ENCODE data around the gene KCNK5. TPM values are rescaled to one million over a fixed set of nuclear protein-coding genes. Genes with fewer than 3 reads are reported as not detected.

The KCNK5 gene
- total and polyA plus RNA-seq, 9 of the 15 experiments (the other 6 are each of a cell fraction or from before 2014, with no cell fraction given), result 1.5 to 45.8 (median 25.8) TPM

DNA sequence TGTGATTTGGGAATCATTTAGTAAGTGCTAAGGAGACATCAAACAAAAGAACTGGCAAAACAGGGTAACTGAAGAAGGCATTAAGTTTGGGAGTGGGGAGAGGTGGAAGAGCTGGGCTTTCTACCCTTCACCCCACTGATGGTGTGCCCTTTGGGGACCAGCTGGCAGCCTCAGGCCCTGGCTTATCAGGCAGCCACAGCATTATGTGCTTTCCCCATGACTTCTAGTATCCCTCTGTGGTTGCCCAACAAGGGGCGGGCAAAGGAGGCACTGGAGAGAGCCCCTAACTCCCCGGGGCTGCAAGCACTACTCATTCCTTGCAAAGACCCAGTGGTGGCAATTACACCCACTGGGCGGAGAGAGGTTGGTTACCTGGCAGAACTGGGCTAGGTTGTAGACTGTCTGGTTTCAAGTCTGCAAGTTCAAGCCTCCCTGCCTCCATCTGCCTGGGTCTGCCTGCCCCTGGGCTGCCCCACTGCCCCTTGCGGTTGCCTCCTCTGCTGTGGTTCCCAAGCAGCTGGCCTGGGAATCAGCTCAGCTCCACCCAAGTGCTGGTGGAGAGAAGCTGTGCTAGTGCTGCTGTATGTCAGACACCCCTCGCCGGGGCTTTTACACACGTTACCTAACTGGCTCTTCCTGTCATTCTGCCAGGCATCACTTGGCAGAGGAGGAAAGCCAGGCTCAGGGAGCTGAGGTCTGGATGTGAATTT, 29.9 kb downstream of the KCNK5 start:
- Histone ChIP-seq H3K79me2 (ENCODE audit: control insufficient read depth, insufficient read depth, low read length) (peaks cover 98% of the 10 kb centered on the region), H3K9me3 (replicated peaks; ENCODE audit: control insufficient read depth, insufficient read depth, low read depth, low read length) (no peaks in the 10 kb centered on the region), H3K27ac (ENCODE audit: extremely low read depth, low read depth, low read length) (no peak overlapping the region), H3K27me3 (ENCODE audit: control insufficient read depth in 2 of 2, insufficient read depth in 2 of 2, low read length in 2 of 2) (no peaks in the 10 kb centered on the region), H3K4me1 (replicated peaks in 1 of 2; ENCODE audit: control insufficient read depth in 2 of 2, insufficient read depth in 2 of 2, low read length in 2 of 2) (peaks cover 35 to 41% of the 10 kb centered on the region in 2 experiments), H3K9me1 (ENCODE audit: control insufficient read depth, insufficient read depth, low read length) (peaks cover 51% of the 10 kb centered on the region), H2AFZ (ENCODE audit: low read depth, low read length) (no peak overlapping the region), H3K4me3 (no peak overlapping the region), H3K9ac (ENCODE audit: insufficient read depth in 1 of 2, low read depth in 2 of 2, low read length in 2 of 2) (no peak overlapping the region), H3K4me2 (ENCODE audit: insufficient read depth, low read length) (no peak overlapping the region), H3K36me3 (ENCODE audit: control insufficient read depth, insufficient read depth, low read length) (peaks cover 93% of the 10 kb centered on the region), H4K20me1 (replicated peaks; ENCODE audit: control insufficient read depth, insufficient read depth, low read length) (peaks cover 94% of the 10 kb centered on the region)
- intact Hi-C loops (cut with micrococcal nuclease) (no loop called here), in situ Hi-C loops (cut with MboI) (no loop called here)
- TF ChIP-seq POLR2A (conservative IDR thresholded peaks at IDR 0.05) (0 out of 2 replicates have a peak, but pooled peaks have one; percentile 13), RFX5 (IDR thresholded peaks at IDR 0.05; ENCODE audit: low read depth, low read length) (no peak)
- FAIRE-seq (no peak), DNase-seq (ENCODE audit: extremely low read depth in 1 of 4, low spot score in 3 of 4) (no peak), ATAC-seq (no peak)
- BruUV-seq (replicated peaks), result no TSS peak
- POLR2A ChIA-PET, result interaction anchor here (0.7 to 1.6 kb wide), 6 partner anchors 9 to 23 kb away, joined by 3 to 6 read pairs (median 4); no protein-coding TSS in a partner anchor
- WGBS (ENCODE audit: insufficient coverage, low coverage, missing lambda C conversion rate), result 85% methylated on average over 7 of the region's 7 CpGs
- CTCF ChIA-PET (ENCODE audit: low intra/inter-chr PET ratio), result no interaction called here

DNA sequence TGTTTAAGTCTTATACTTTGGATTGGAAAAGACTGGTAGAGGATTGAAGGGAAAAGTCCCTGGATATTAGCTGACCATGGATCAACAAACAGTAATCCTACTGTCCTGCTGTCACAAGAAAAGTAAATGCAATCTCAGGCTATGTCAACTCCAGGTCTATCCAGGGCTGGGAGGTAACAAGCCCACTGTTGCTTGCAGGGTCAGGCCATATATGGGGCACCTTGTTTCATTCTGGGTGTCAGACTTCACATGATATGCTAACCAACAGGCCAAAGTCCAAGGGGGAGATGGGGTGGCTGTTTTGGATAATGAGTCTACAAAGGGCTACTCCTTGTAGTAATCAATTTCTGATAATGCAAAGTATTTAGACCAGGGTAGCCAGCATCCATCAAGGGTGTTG, 30.7 kb downstream of the KCNK5 start:
- no peak for ATAC-seq
- intact Hi-C loops (cut with micrococcal nuclease), result no loop called here
- H3K79me2 ChIP-seq (ENCODE audit: control insufficient read depth, insufficient read depth, low read length), result peaks cover 97% of the 10 kb centered on the region

More for the DNA sequence above, 30.7 kb downstream of the KCNK5 start:
- H3K27ac ChIP-seq (ENCODE audit: extremely low read depth, low read depth, low read length), result no peak overlapping the region
- in situ Hi-C loops (cut with MboI), result no loop called here
- H3K4me2 ChIP-seq (ENCODE audit: insufficient read depth, low read length), result no peak overlapping the region
- peaks cover 26 to 32% of the 10 kb centered on the region in 2 experiments; a peak in 4 of 5 replicates for H3K4me1 ChIP-seq (replicated peaks in 1 of 2; ENCODE audit: control insufficient read depth in 2 of 2, insufficient read depth in 2 of 2, low read length in 2 of 2)
- H3K9me1 ChIP-seq (ENCODE audit: control insufficient read depth, insufficient read depth, low read length), result peaks cover 51% of the 10 kb centered on the region
- no peaks in the 10 kb centered on the region for H3K27me3 ChIP-seq (ENCODE audit: control insufficient read depth in 2 of 2, insufficient read depth in 2 of 2, low read length in 2 of 2)
- peaks cover 85% of the 10 kb centered on the region for H4K20me1 ChIP-seq (replicated peaks; ENCODE audit: control insufficient read depth, insufficient read depth, low read length)
- ChIA-PET CTCF (ENCODE audit: low intra/inter-chr PET ratio) (no interaction called here), POLR2A (interaction anchor here (3.6 kb wide), 1 partner anchor 9 kb away, joined by 30 read pairs; no protein-coding TSS in a partner anchor)
- TF ChIP-seq, protein P1, sequence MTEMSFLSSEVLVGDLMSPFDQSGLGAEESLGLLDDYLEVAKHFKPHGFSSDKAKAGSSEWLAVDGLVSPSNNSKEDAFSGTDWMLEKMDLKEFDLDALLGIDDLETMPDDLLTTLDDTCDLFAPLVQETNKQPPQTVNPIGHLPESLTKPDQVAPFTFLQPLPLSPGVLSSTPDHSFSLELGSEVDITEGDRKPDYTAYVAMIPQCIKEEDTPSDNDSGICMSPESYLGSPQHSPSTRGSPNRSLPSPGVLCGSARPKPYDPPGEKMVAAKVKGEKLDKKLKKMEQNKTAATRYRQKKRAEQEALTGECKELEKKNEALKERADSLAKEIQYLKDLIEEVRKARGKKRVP (CRISPR knock-in tag; IDR thresholded peaks at IDR 0.05), result no peak
- no peak for TF ChIP-seq MEIS2 (IDR thresholded peaks at IDR 0.05; ENCODE audit: partially characterized antibody)
- no peak for TF ChIP-seq CBX3 (IDR thresholded peaks at IDR 0.05; ENCODE audit: borderline replicate concordance in 1 of 2, low read length in 2 of 2)
- H2AFZ ChIP-seq (ENCODE audit: low read depth, low read length), result no peak overlapping the region
- FAIRE-seq, result no peak
- peaks cover 93% of the 10 kb centered on the region for H3K36me3 ChIP-seq (ENCODE audit: control insufficient read depth, insufficient read depth, low read length)
- no peak for DNase-seq (ENCODE audit: extremely low read depth in 1 of 4, low spot score in 3 of 4)
- no TSS peak for BruUV-seq (replicated peaks)
- no peak overlapping the region for H3K4me3 ChIP-seq
- no peaks in the 10 kb centered on the region for H3K9me3 ChIP-seq (replicated peaks; ENCODE audit: control insufficient read depth, insufficient read depth, low read depth, low read length)
- no peak overlapping the region for H3K9ac ChIP-seq (ENCODE audit: insufficient read depth in 1 of 2, low read depth in 2 of 2, low read length in 2 of 2)
